Measurements from ENCODE around the gene ASCC1. TPM values are rescaled to one million over a fixed set of nuclear protein-coding genes. Genes with fewer than 3 reads are reported as not detected.

The ASCC1 gene
- total and polyA plus RNA-seq, 10 donors: 11.9 to 41.7 (median 33.8) TPM

DNA sequence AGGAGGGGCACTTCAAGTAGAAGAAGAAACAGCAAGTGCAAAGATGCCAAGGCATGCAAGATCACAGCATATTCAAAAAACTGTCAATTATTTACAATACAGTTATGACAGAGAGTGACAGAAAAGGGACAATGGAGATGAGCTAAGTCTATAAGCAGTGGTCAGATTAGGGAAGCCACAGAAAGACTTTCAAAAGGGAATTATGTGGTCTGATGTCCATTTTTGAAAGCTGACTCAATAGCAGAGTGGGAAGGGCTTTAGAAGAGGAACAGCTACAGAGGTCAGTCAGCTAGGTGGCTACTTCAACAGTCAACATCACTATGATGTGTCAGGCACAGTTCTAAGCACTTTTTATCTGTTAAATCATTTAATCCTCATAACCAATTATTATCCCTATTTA is 82.6 kb downstream of the ASCC1 start:
- intact Hi-C loops (cut with DNase I; ENCODE audit: low total_unique reads): loop anchor here (10.0 kb wide), 1 partner anchor 51 kb away; no protein-coding TSS in a partner anchor
- DNase-seq: no peak
- H3K4me3 ChIP-seq: no peak overlapping the region
- peak overlapping the region in 1 of 8 donors; percentile 18 for H3K27ac ChIP-seq
- H3K9me3 ChIP-seq: peaks cover 0 to 7% (median 0%) of the 10 kb centered on the region in 8 donors
- TF ChIP-seq, protein P1, sequence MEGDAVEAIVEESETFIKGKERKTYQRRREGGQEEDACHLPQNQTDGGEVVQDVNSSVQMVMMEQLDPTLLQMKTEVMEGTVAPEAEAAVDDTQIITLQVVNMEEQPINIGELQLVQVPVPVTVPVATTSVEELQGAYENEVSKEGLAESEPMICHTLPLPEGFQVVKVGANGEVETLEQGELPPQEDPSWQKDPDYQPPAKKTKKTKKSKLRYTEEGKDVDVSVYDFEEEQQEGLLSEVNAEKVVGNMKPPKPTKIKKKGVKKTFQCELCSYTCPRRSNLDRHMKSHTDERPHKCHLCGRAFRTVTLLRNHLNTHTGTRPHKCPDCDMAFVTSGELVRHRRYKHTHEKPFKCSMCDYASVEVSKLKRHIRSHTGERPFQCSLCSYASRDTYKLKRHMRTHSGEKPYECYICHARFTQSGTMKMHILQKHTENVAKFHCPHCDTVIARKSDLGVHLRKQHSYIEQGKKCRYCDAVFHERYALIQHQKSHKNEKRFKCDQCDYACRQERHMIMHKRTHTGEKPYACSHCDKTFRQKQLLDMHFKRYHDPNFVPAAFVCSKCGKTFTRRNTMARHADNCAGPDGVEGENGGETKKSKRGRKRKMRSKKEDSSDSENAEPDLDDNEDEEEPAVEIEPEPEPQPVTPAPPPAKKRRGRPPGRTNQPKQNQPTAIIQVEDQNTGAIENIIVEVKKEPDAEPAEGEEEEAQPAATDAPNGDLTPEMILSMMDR (IDR thresholded peaks at IDR 0.05 in 8 of 11, conservative IDR thresholded peaks at IDR 0.05 in 3 of 11): no peak
- TF ChIP-seq POLR2AphosphoS5 (IDR thresholded peaks at IDR 0.05) (no peak), POLR2A (IDR thresholded peaks at IDR 0.05) (no peak)
- H3K36me3 ChIP-seq: peaks cover 0 to 54% (median 7%) of the 10 kb centered on the region in 6 donors
- no peaks in the 10 kb centered on the region for H3K27me3 ChIP-seq (replicated peaks in 1 of 7)
- H3K4me1 ChIP-seq: peaks cover 0 to 41% (median 30%) of the 10 kb centered on the region in 6 donors

DNA sequence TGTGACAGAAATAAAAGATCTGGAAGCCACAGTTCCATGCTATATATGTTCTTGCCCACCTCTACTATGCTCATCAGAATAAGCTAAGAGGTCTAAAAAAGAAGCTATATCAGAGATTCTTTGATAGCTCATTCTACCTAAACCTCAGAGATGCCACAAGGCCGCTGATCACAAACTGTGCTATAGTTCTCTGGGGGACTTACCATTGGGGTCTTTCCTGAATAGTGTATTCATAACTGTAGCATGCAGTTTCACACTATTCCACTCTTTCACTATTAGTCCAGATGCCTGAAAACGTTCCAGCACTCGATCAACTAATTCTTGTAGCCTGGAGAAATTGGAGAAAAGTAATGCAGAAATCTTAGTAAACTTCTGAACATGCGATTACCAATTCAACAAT is 83.2 kb downstream of the ASCC1 start:
- intact Hi-C loops (cut with DNase I; ENCODE audit: low total_unique reads): loop anchor here (10.0 kb wide), 1 partner anchor 52 kb away; no protein-coding TSS in a partner anchor
- Histone ChIP-seq H3K9me3 (peaks cover 0 to 7% (median 0%) of the 10 kb centered on the region in 8 donors), H3K27ac (peak overlapping the region in 2 of 8 donors; percentile 4 to 33), H3K4me1 (peaks cover 0 to 41% (median 30%) of the 10 kb centered on the region in 6 donors), H3K4me3 (no peak overlapping the region), H3K36me3 (peaks cover 0 to 60% (median 10%) of the 10 kb centered on the region in 6 donors), H3K27me3 (replicated peaks in 1 of 7) (no peaks in the 10 kb centered on the region)
- no peak for DNase-seq
- WGBS, 5 donors: 82 to 93% (median 86%) methylated on average over 4 of the region's 4 CpGs
- TF ChIP-seq POLR2A (IDR thresholded peaks at IDR 0.05): no peak
- no peak for TF ChIP-seq POLR2AphosphoS5 (IDR thresholded peaks at IDR 0.05)
- TF ChIP-seq, protein P1 (IDR thresholded peaks at IDR 0.05 in 8 of 11, conservative IDR thresholded peaks at IDR 0.05 in 3 of 11): no peak

DNA sequence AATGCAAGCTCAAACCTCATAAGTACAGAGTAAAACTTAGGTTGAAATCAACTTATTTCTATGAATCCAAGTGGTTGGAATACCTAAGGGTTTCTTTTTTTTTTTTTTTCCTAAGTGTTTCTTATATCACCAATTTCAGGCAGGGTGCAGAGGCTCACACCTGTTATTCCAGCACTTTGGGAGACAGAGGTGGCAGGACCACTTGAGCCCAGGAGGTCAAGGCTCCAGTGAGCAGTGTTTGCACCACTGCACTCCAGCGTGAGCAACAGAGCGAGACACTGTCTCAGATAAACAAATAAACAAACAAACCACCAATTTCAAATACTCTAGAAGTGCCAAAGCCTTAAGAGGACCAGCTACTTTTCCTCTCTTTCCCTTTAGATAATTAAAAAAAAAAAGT is 88.5 kb downstream of the ASCC1 start:
- H3K36me3 ChIP-seq: peaks cover 0 to 60% (median 10%) of the 10 kb centered on the region in 6 donors
- TF ChIP-seq, protein P1 (IDR thresholded peaks at IDR 0.05 in 8 of 11, conservative IDR thresholded peaks at IDR 0.05 in 3 of 11): no peak
- TF ChIP-seq POLR2A (IDR thresholded peaks at IDR 0.05) (no peak), POLR2AphosphoS5 (IDR thresholded peaks at IDR 0.05) (no peak)
- no peaks in the 10 kb centered on the region for H3K27me3 ChIP-seq (replicated peaks in 1 of 7)
- DNase-seq: no peak
- H3K4me1 ChIP-seq: peaks cover 0 to 14% (median 7%) of the 10 kb centered on the region in 6 donors
- no peak overlapping the region for H3K4me3 ChIP-seq
- 95 to 99% (median 98%) methylated on average over 2 of the region's 2 CpGs for WGBS, 5 donors
- H3K9me3 ChIP-seq: no peaks in the 10 kb centered on the region
- no peak overlapping the region for H3K27ac ChIP-seq
- intact Hi-C loops (cut with DNase I; ENCODE audit: low total_unique reads): no loop called here

DNA sequence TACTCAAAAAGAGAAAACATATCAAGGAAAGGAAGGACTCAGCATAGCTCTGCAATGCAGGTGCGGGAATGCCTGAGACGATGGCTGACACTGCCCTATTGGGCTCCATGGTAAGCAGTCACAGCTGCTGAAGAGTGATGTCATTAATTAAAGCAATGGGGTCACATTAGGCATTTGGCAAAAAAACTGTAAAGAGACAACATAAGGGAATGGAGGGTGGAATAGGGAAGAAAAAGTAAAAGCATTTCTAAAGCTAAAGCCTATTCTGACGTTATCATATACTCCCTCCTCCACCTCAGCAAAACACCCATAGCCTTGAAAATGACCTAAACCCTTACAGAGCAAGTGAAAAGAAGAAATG is 89.2 kb downstream of the ASCC1 start:
- Histone ChIP-seq H3K36me3 (peaks cover 0 to 62% (median 10%) of the 10 kb centered on the region in 6 donors), H3K27ac (no peak overlapping the region), H3K4me3 (no peak overlapping the region), H3K4me1 (peaks cover 0 to 9% (median 3%) of the 10 kb centered on the region in 6 donors), H3K27me3 (replicated peaks in 1 of 7) (no peaks in the 10 kb centered on the region), H3K9me3 (no peaks in the 10 kb centered on the region)
- no peak for DNase-seq
- 85 to 97% (median 95%) methylated on average over 3 of the region's 3 CpGs for WGBS, 5 donors
- TF ChIP-seq, protein P1 (IDR thresholded peaks at IDR 0.05 in 8 of 11, conservative IDR thresholded peaks at IDR 0.05 in 3 of 11): no peak
- TF ChIP-seq POLR2AphosphoS5 (IDR thresholded peaks at IDR 0.05): no peak
- no peak for TF ChIP-seq POLR2A (IDR thresholded peaks at IDR 0.05)
- intact Hi-C loops (cut with DNase I; ENCODE audit: low total_unique reads): no loop called here

All from spleen (tissue), 11 donors.